GM23248 (cell line): Measurements from ENCODE around the gene CEP85. TPM values are rescaled to one million over a fixed set of nuclear protein-coding genes. Genes with fewer than 3 reads are reported as not detected.

Experiments used
- DNase-seq: peaks from one replicate; pipeline ENCODE4 v3.0.0-alpha.2; 2015
- H2AFZ ChIP-seq: fragments of 200-600 bp; sonication (generic); 2 replicates; pipeline ENCODE4 v1.6.1; 2016; ENCODE audit warnings: antibody characterized with exemption
- H3F3A ChIP-seq: fragments of 200-600 bp; sonication (generic); 2 replicates; pipeline ENCODE4 v1.6.1; 2016; ENCODE audit warnings: mild to moderate bottlenecking, antibody characterized with exemption, mixed run types; ENCODE audit not compliant: insufficient read depth
- H3K27ac ChIP-seq: fragments of 200-600 bp; sonication (generic); 2 replicates; pipeline ENCODE4 v1.5.1; 2016; ENCODE audit warnings: mild to moderate bottlenecking
- H3K27me3 ChIP-seq: fragments of 200-600 bp; sonication (generic); replicated peaks from 2 replicates; pipeline ENCODE4 v1.6.1; 2016; ENCODE audit warnings: mild to moderate bottlenecking; ENCODE audit not compliant: insufficient read depth
- H3K36me3 ChIP-seq: fragments of 200-600 bp; sonication (generic); 2 replicates; pipeline ENCODE4 v1.6.1; 2016; ENCODE audit warnings: low read depth, mild to moderate bottlenecking
- H3K4me1 ChIP-seq: fragments of 200-600 bp; sonication (generic); 2 replicates; pipeline ENCODE4 v1.6.1; 2016; ENCODE audit warnings: mild to moderate bottlenecking; ENCODE audit not compliant: insufficient read depth
- H3K4me2 ChIP-seq: fragments of 200-600 bp; sonication (generic); one replicate; pipeline ENCODE4 v1.6.1; 2016; ENCODE audit warnings: mild to moderate bottlenecking; ENCODE audit not compliant: unreplicated experiment
- H3K4me3 ChIP-seq: fragments of 200-600 bp; sonication (generic); 2 replicates; pipeline ENCODE4 v1.5.1; 2016; ENCODE audit warnings: mild to moderate bottlenecking
- H3K79me2 ChIP-seq: fragments of 200-600 bp; sonication (generic); 2 replicates; pipeline ENCODE4 v1.6.1; 2016; ENCODE audit warnings: mild to moderate bottlenecking; ENCODE audit not compliant: insufficient read depth
- H3K9ac ChIP-seq: fragments of 200-600 bp; sonication (generic); 2 replicates; pipeline ENCODE4 v1.6.1; 2016; ENCODE audit warnings: mild to moderate bottlenecking
- H3K9me2 ChIP-seq: fragments of 200-600 bp; sonication (generic); 2 replicates; pipeline ENCODE4 v1.6.1; 2016; ENCODE audit warnings: mixed run types, mild to moderate bottlenecking, moderate library complexity; ENCODE audit not compliant: insufficient read depth
- H3K9me3 ChIP-seq: fragments of 200-600 bp; sonication (generic); one replicate; pipeline ENCODE4 v1.6.1; 2017; ENCODE audit warnings: low read depth
- H4K20me1 ChIP-seq: fragments of 200-600 bp; sonication (generic); 2 replicates; pipeline ENCODE4 v1.6.0; 2016; ENCODE audit not compliant: insufficient read depth
- EZH2 ChIP-seq: fragments of 200-600 bp; sonication (generic); IDR thresholded peaks from 2 replicates; pipeline ENCODE4 v1.6.1; 2018; ENCODE audit warnings: antibody characterized with exemption, mild to moderate bottlenecking; ENCODE audit not compliant: insufficient read depth, poor library complexity, severe bottlenecking
- EZH2phosphoT487 ChIP-seq: fragments of 200-600 bp; sonication (generic); IDR thresholded peaks from 2 replicates; pipeline ENCODE4 v1.6.1; 2018; ENCODE audit warnings: antibody characterized with exemption, moderate library complexity, mild to moderate bottlenecking, low read depth; ENCODE audit not compliant: insufficient read depth
- WGBS, 2 experiments: methylation state at CpG; one replicate each; pipeline ENCODE4 v1.1.6; 2015 to 2017; ENCODE audit warnings: low lambda C conversion rate in 2 of 2, low coverage in 1 of 2; ENCODE audit errors: missing lambda C conversion rate in 2 of 2; 5-methylcytosine and 5-hydroxymethylcytosine counted together
- in situ Hi-C: fragments of 300-500 bp; cut with MboI; formaldehyde crosslinking; loops from 2 replicates; pipeline ENCODE4 v1.15.0; 2020
- polyA plus RNA-seq: library from polyadenylated mRNA; unstranded; fragments of >200 nt; fragmentation: Nextera tagmentation; extraction: Ambion mirVana; gene quantifications from 2 replicates; pipeline ENCODE4 v1.2.1, GENCODE V29; 2016
- total RNA-seq: library from RNA; depleted of rRNA; stranded (reverse); fragments of >200 nt; shearing (Covaris generic); gene quantifications from 2 replicates; pipeline ENCODE4 v1.2.3, GENCODE V29; 2014

Gene CEP85
- total and polyA plus RNA-seq, 2 experiments from 2014 or later = 5.0 to 6.2 TPM

GRCh38 chr1:26281091-26281958 lies 47.3 kb downstream of the CEP85 start:
- Histone ChIP-seq H3K4me2 (peak overlapping the region; percentile 90), H3K4me3 (peak overlapping the region; percentile 85), H3K4me1 (peaks cover 70% of the 10 kb centered on the region), H3K36me3 (0 out of 2 replicates have a peak, but pooled peaks cover 8% of the 10 kb centered on the region), H2AFZ (no peak overlapping the region), H3K9ac (peak overlapping the region; percentile 87), H4K20me1 (peaks cover 3% of the 10 kb centered on the region; the same call in 1 of the 2 replicates), H3K9me3 (no peaks in the 10 kb centered on the region), H3K79me2 (peaks cover 34% of the 10 kb centered on the region), H3K9me2 (no peaks in the 10 kb centered on the region), H3F3A (peaks cover 70% of the 10 kb centered on the region), H3K27ac (peak overlapping the region; percentile 95), H3K27me3 (no peaks in the 10 kb centered on the region)
- 76 to 81% methylated on average over 5 of the region's 5 CpGs for WGBS, 2 experiments
- TF ChIP-seq EZH2phosphoT487 = no peak
- TF ChIP-seq EZH2 = no peak
- DNase-seq = peak; percentile 61
- in situ Hi-C loops = no loop called here

- H3K4me2 ChIP-seq = peak overlapping the region; percentile 90
- peaks cover 34% of the 10 kb centered on the region for H3K79me2 ChIP-seq
- H3K9me3 ChIP-seq = no peaks in the 10 kb centered on the region
- WGBS, 2 experiments = 9 to 16% methylated on average over 11 to 13 of the region's 15 CpGs
- no peaks in the 10 kb centered on the region for H3K27me3 ChIP-seq
- in situ Hi-C loops = no loop called here
- peaks cover 63% of the 10 kb centered on the region for H3K4me1 ChIP-seq
- H3K27ac ChIP-seq = peak overlapping the region; percentile 95
- DNase-seq = peak; percentile 38
- H3K36me3 ChIP-seq = 0 out of 2 replicates have a peak, but pooled peaks cover 8% of the 10 kb centered on the region
- H3K9ac ChIP-seq = peak overlapping the region; percentile 87
- no peak for TF ChIP-seq EZH2
- TF ChIP-seq EZH2phosphoT487 = no peak
- no peak overlapping the region for H2AFZ ChIP-seq
- peak overlapping the region; percentile 85 for H3K4me3 ChIP-seq
- H4K20me1 ChIP-seq = peaks cover 3% of the 10 kb centered on the region; the same call in 1 of the 2 replicates
- no peaks in the 10 kb centered on the region for H3K9me2 ChIP-seq
- peaks cover 70% of the 10 kb centered on the region for H3F3A ChIP-seq
Measured at GRCh38 chr1:26281971-26282370, 48.0 kb downstream of the CEP85 start.

- peak overlapping the region; percentile 87 for H3K9ac ChIP-seq
- peaks cover 69% of the 10 kb centered on the region for H3F3A ChIP-seq
- peaks cover 3% of the 10 kb centered on the region; the same call in 1 of the 2 replicates for H4K20me1 ChIP-seq
- peaks cover 34% of the 10 kb centered on the region for H3K79me2 ChIP-seq
- TF ChIP-seq EZH2 (no peak), EZH2phosphoT487 (no peak)
- 0 out of 2 replicates have a peak, but pooled peaks cover 8% of the 10 kb centered on the region for H3K36me3 ChIP-seq
- no peaks in the 10 kb centered on the region for H3K9me3 ChIP-seq
- H3K4me3 ChIP-seq = peak overlapping the region; percentile 85
- peak overlapping the region; percentile 95 for H3K27ac ChIP-seq
- H3K4me1 ChIP-seq = peaks cover 58% of the 10 kb centered on the region
- H2AFZ ChIP-seq = no peak overlapping the region
- in situ Hi-C loops = no loop called here
- no peaks in the 10 kb centered on the region for H3K9me2 ChIP-seq
- H3K27me3 ChIP-seq = no peaks in the 10 kb centered on the region
- whole genome bisulfite sequencing, 2 experiments = 71 to 74% methylated on average over 17 to 19 of the region's 22 CpGs
- H3K4me2 ChIP-seq = peak overlapping the region; percentile 90
- peak; percentile 54 for DNase-seq
Measured at GRCh38 chr1:26282401-26282918, 48.5 kb downstream of the CEP85 start.

- H3F3A ChIP-seq = peaks cover 68% of the 10 kb centered on the region
- no peaks in the 10 kb centered on the region for H3K9me3 ChIP-seq
- no peaks in the 10 kb centered on the region for H3K27me3 ChIP-seq
- 0 out of 2 replicates have a peak, but pooled peaks cover 8% of the 10 kb centered on the region for H3K36me3 ChIP-seq
- no peak overlapping the region for H2AFZ ChIP-seq
- peaks cover 34% of the 10 kb centered on the region for H3K79me2 ChIP-seq
- peak overlapping the region; percentile 87; the same call in 1 of the 2 replicates for H3K9ac ChIP-seq
- H3K27ac ChIP-seq = peak overlapping the region; percentile 95
- TF ChIP-seq EZH2phosphoT487 = no peak
- TF ChIP-seq EZH2 = no peak
- H3K9me2 ChIP-seq = no peaks in the 10 kb centered on the region
- peaks cover 3% of the 10 kb centered on the region; the same call in 1 of the 2 replicates for H4K20me1 ChIP-seq
- no peak overlapping the region for H3K4me3 ChIP-seq
- in situ Hi-C loops = no loop called here
- peak; percentile 52 for DNase-seq
- H3K4me1 ChIP-seq = peaks cover 49% of the 10 kb centered on the region
- H3K4me2 ChIP-seq = no peak overlapping the region
- WGBS, 2 experiments = 66 to 71% methylated on average over 4 of the region's 4 CpGs
Measured at GRCh38 chr1:26283279-26283853, 49.4 kb downstream of the CEP85 start.
